HEK293T (cell line): ENCODE data around the gene KCNQ1OT1.

Experiments used
- CTCF ChIA-PET: fragments of 350-600 bp; formaldehyde crosslinking; extraction: SDS; loops from one replicate; lab custom pipeline; 2021; ENCODE audit warnings: antibody characterized with exemption, inconsistent platforms; lab: Yijun Ruan, JAX
- POLR2A ChIA-PET: fragments of 350-600 bp; formaldehyde crosslinking; extraction: SDS; loops from one replicate; lab custom pipeline; 2020; ENCODE audit warnings: antibody characterized with exemption, inconsistent platforms; lab: Yijun Ruan, JAX
- DNase-seq: peaks from one replicate; pipeline ENCODE4 v3.0.0; 2012; ENCODE audit warnings: mixed read lengths; ENCODE audit errors: extremely low spot score
- ARNT ChIP-seq: fragments of 450-650 bp; IDR thresholded peaks from 2 replicates; pipeline ENCODE4 v1.6.1; 2017; ENCODE audit warnings: mild to moderate bottlenecking
- BHLHE40 ChIP-seq: fragments of 450-650 bp; IDR thresholded peaks from 2 replicates; pipeline ENCODE4 v1.6.1; 2016; ENCODE audit warnings: mild to moderate bottlenecking, moderate library complexity, borderline replicate concordance
- CTBP1 ChIP-seq: fragments of 450-650 bp; IDR thresholded peaks from 2 replicates; pipeline ENCODE4 v1.6.1; 2016; ENCODE audit warnings: borderline replicate concordance
- ELF4 ChIP-seq: fragments of 450-650 bp; IDR thresholded peaks from 2 replicates; pipeline ENCODE4 v1.6.1; 2017; ENCODE audit warnings: antibody characterized with exemption
- FOXA1 ChIP-seq: fragments of 450-650 bp; IDR thresholded peaks from 2 replicates; pipeline ENCODE4 v1.6.1; 2016; ENCODE audit warnings: mild to moderate bottlenecking
- FOXK2 ChIP-seq: fragments of 450-650 bp; IDR thresholded peaks from 2 replicates; pipeline ENCODE4 v1.6.1; 2016; ENCODE audit warnings: mild to moderate bottlenecking
- FOXM1 ChIP-seq: fragments of 450-650 bp; IDR thresholded peaks from 2 replicates; pipeline ENCODE4 v1.6.1; 2017; ENCODE audit warnings: mild to moderate bottlenecking, borderline replicate concordance
- HDGF ChIP-seq: fragments of 450-650 bp; IDR thresholded peaks from 2 replicates; pipeline ENCODE4 v1.6.1; 2017; ENCODE audit warnings: antibody characterized with exemption, borderline replicate concordance
- L3MBTL2 ChIP-seq: fragments of 450-650 bp; conservative IDR thresholded peaks from 2 replicates; pipeline ENCODE4 v1.6.1; 2016; ENCODE audit warnings: mild to moderate bottlenecking
- LEF1 ChIP-seq: fragments of 450-650 bp; IDR thresholded peaks from 2 replicates; pipeline ENCODE4 v1.6.1; 2017; ENCODE audit warnings: mild to moderate bottlenecking, borderline replicate concordance
- NFRKB ChIP-seq: fragments of 450-650 bp; IDR thresholded peaks from 2 replicates; pipeline ENCODE4 v1.6.1; 2016; ENCODE audit warnings: mild to moderate bottlenecking, moderate library complexity
- PKNOX1 ChIP-seq: fragments of 450-650 bp; IDR thresholded peaks from 2 replicates; pipeline ENCODE4 v1.6.1; 2016
- SP1 ChIP-seq: fragments of 450-650 bp; IDR thresholded peaks from 2 replicates; pipeline ENCODE4 v1.6.1; 2017
- SUZ12 ChIP-seq: fragments of 450-650 bp; IDR thresholded peaks from 2 replicates; pipeline ENCODE4 v1.6.1; 2016; ENCODE audit warnings: mild to moderate bottlenecking
- TARDBP ChIP-seq: fragments of 450-650 bp; IDR thresholded peaks from 2 replicates; pipeline ENCODE4 v1.6.1; 2016
- ZNF384 ChIP-seq: fragments of 450-650 bp; IDR thresholded peaks from 2 replicates; pipeline ENCODE4 v1.6.1; 2016

The KCNQ1OT1 gene

GRCh38 chr11:2737226-2737590 lies 37.4 kb upstream of the KCNQ1OT1 start:
- ChIA-PET POLR2A (interaction anchor here (0.8 kb wide), 1 partner anchor 37 kb away, joined by 3 read pairs; the partner anchor contains the start of gene KCNQ1OT1), CTCF (no interaction called here)
- no peak for DNase-seq
- TF ChIP-seq ELF4, result no peak
- TF ChIP-seq FOXK2, result no peak
- TF ChIP-seq NFRKB, result no peak
- TF ChIP-seq BHLHE40, result no peak
- no peak for TF ChIP-seq FOXM1
- no peak for TF ChIP-seq PKNOX1
- TF ChIP-seq FOXA1, result no peak
- TF ChIP-seq ZNF384, result no peak
- no peak for TF ChIP-seq SP1
- TF ChIP-seq L3MBTL2, result no peak
- no peak for TF ChIP-seq TARDBP
- TF ChIP-seq LEF1, result no peak
- TF ChIP-seq ARNT, result no peak
- no peak for TF ChIP-seq SUZ12
- no peak for TF ChIP-seq CTBP1
- TF ChIP-seq HDGF, result no peak

GRCh38 chr11:2736577-2737225 lies 36.9 kb upstream of the KCNQ1OT1 start:
- no peak for TF ChIP-seq HDGF
- no peak for TF ChIP-seq TARDBP
- TF ChIP-seq FOXK2, result no peak
- no peak for TF ChIP-seq ELF4
- no peak for TF ChIP-seq SP1
- no peak for TF ChIP-seq SUZ12
- TF ChIP-seq FOXA1, result no peak
- no peak for TF ChIP-seq ARNT
- TF ChIP-seq NFRKB, result no peak
- TF ChIP-seq FOXM1, result no peak
- TF ChIP-seq BHLHE40, result no peak
- TF ChIP-seq LEF1, result no peak
- TF ChIP-seq PKNOX1, result no peak
- no peak for TF ChIP-seq ZNF384
- no peak for TF ChIP-seq CTBP1
- TF ChIP-seq L3MBTL2, result no peak
- POLR2A ChIA-PET, result interaction anchor here (0.8 kb wide), 1 partner anchor 37 kb away, joined by 3 read pairs; the partner anchor contains the start of gene KCNQ1OT1
- CTCF ChIA-PET, result no interaction called here
- DNase-seq, result no peak

GRCh38 chr11:2735053-2735589 lies 35.3 kb upstream of the KCNQ1OT1 start:
- CTCF ChIA-PET, result no interaction called here
- no peak for DNase-seq
- POLR2A ChIA-PET, result no interaction called here
- TF ChIP-seq SUZ12 (no peak), SP1 (no peak), L3MBTL2 (no peak), FOXA1 (no peak), CTBP1 (no peak), PKNOX1 (no peak), NFRKB (no peak), TARDBP (no peak), BHLHE40 (no peak), FOXM1 (no peak)

GRCh38 chr11:2734181-2735052 lies 34.6 kb upstream of the KCNQ1OT1 start:
- DNase-seq, result no peak
- ChIA-PET POLR2A (no interaction called here), CTCF (no interaction called here)
- no peak for TF ChIP-seq BHLHE40
- no peak for TF ChIP-seq SP1
- TF ChIP-seq L3MBTL2, result no peak
- no peak for TF ChIP-seq FOXM1
- TF ChIP-seq ZNF384, result no peak
- TF ChIP-seq HDGF, result no peak
- TF ChIP-seq TARDBP, result no peak

- POLR2A ChIA-PET, result no interaction called here
- TF ChIP-seq ARNT (no peak), FOXM1 (no peak), CTBP1 (no peak), L3MBTL2 (no peak), FOXK2 (no peak), HDGF (no peak), NFRKB (no peak), ZNF384 (no peak), ELF4 (no peak), BHLHE40 (no peak), SP1 (no peak), LEF1 (no peak), PKNOX1 (no peak), FOXA1 (no peak), SUZ12 (no peak), TARDBP (no peak)
- no peak for DNase-seq
- CTCF ChIA-PET, result no interaction called here
Measured at GRCh38 chr11:2732940-2733628, 33.3 kb upstream of the KCNQ1OT1 start.
